GM18507 (cell line): Measurements from ENCODE around the gene BUB3.

Source experiments
- DNase-seq: peaks from one replicate; pipeline ENCODE4 v3.0.0; 2011; ENCODE audit warnings: low read depth; ENCODE audit not compliant: insufficient read length; ENCODE audit errors: extremely low spot score
- FAIRE-seq: peaks from 2 replicates; lab custom pipeline; 2011; peaks lifted over from hg19 to GRCh38; lab: Jason Lieb, UNC

Gene BUB3, protein sequence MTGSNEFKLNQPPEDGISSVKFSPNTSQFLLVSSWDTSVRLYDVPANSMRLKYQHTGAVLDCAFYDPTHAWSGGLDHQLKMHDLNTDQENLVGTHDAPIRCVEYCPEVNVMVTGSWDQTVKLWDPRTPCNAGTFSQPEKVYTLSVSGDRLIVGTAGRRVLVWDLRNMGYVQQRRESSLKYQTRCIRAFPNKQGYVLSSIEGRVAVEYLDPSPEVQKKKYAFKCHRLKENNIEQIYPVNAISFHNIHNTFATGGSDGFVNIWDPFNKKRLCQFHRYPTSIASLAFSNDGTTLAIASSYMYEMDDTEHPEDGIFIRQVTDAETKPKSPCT

DNA sequence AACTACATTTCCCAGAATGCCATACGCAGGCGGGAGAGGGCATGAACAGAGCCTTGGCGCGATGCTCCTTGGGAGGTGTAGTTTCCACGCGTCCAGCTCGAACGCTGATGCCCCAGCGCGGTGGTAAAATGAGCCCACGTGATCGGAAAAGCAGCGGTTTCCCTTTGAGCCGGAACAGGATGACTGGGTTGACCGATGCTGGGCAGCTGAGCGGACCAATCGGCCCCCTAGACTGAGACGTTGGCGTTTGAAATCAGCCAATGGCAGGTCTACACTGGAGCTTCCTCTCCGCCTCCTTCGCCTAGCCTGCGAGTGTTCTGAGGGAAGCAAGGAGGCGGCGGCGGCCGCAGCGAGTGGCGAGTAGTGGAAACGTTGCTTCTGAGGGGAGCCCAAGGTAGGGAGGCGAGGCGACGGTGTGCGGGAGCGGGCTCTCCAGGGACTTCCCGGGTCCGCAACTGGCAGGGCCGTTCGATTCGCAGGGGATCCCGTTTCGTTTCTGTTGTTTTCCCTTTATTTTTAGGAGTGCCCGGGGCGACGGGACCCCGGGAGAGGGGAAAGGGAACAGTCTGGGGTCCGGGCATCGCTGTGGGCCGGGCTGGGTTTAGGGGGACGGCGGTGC, at the start of gene BUB3:
Gene BUB3 (plus strand): TSS at position 311 of the 619 bp plus-strand sequence. CDS start 516 bp downstream, outside the sequence.
- FAIRE-seq (peak; percentile 100), DNase-seq (peak; percentile 89)

GRCh38 chr10:123109466-123109865, 44.7 kb upstream of the BUB3 start:
- no peak for DNase-seq
- no peak for FAIRE-seq

DNA sequence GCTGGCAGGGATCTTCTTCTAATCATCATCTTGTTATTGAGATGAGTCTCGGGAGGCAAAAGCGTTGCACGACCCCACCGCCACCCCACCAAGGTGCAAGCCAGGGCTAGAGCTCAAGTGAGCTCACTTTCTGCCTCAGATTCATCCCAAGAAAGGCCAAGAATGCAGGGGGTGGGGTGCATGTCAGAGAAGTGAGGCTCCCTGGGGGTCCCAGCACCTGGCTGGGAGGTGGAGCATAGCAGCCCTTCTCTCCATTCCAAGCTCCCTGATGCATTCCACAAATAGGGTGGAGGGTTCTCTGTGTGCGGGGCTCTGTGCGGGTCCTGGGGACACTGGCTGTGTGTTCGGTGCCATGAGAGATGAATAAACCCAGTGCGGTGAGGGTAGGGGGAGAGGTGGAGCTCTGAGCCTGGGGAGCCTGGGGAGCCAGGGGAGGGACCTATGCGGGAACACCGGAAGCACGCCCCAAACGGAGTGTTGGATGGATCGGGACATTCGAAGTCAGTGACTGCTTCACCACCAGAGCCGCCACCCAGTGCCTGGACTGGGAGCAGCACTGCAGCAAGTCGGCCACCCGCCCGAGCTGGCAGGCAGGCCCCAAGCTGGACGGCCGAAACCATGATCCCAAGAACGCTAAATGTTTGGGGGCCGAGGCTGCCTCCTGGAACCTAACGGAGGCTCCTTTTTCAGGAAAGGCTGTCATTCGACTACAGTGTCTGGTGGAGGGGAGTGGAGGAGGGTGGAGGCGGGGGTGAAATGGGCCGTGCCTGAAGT, 36.4 kb upstream of the BUB3 start:
- DNase-seq, result no peak
- no peak for FAIRE-seq

- FAIRE-seq (no peak), DNase-seq (no peak)
These were observed 35.1 kb upstream of the BUB3 start for GRCh38 chr10:123119081-123119480.

- FAIRE-seq (no peak), DNase-seq (no peak)
These were observed 28.0 kb upstream of the BUB3 start for GRCh38 chr10:123126246-123126645.

- no peak for FAIRE-seq
- no peak for DNase-seq
These were observed 24.5 kb upstream of the BUB3 start for GRCh38 chr10:123129618-123130271.

DNA sequence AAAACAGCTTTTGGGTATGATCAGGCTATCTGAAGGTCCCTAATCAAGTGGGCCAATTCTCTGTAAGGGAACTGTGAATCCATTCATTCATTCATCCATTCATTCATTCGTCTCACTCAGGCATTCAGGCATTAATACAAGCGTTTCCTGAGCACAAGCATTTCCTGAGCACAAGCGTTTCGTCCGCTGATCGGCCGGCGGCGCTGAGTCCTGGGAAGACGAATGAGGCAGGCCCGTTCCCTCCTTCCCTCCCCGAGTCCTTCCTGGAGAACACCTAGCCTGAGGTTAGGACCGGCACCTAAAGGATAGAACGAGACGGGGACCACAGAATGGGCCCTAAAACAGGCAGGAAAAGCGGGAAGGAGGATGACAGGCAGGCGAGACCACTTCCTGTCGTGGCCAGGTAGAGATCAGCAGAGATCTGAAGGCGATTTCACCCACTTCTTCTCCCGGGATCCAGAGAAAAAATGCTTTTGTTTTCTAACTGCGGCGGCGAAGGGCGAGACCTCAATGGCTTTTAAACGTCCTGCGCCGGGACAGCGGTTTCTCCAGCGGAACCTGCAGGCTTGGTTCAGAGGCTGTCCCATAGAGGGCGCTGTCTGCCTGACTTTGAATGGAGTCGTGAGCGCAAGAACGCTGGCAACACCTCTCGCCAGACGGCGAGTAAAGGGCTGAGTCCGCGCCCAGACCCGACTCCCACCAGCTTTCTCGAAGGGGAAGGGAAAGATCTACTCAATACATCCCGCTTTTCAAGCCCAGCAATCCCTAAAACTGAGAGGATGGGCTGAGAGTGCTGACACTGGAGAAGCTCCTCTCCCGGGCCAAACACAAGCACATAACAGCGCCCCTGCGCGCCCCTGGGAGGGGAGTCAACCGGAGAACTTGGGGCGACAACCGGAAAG, 21.4 kb upstream of the BUB3 start:
- FAIRE-seq (peak; percentile 91), DNase-seq (peak; percentile 74)

- no peak for DNase-seq
- FAIRE-seq, result no peak
These were observed 20.5 kb upstream of the BUB3 start for GRCh38 chr10:123133541-123134342.

DNA sequence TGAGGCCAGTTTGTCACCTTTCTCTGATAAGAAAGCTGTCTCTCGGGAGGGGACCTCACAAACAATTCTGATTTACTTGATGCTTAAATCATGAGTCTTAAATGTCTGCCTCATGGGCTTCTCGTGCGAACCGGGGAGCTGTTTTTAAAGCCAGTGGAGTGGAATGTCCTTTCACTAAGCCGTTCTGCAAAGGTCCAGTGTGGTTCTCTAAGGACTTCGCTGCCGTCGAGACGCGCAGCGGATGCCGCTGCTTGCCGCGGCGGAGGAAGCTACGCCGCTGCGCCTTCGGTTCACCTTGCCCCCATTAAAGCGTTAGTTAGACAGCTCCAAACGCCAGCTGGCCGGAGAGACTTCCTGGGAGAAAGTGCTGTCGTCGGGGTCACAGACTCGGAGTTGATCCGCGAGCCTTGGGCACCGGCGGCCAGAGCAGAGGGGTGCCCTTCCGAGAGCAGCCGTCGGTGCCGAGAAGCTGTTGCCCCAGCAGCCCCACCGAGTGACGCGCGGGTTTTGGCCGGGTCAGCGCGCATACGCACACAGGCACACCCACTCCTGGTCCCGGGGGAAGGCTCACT, 19.8 kb upstream of the BUB3 start:
- FAIRE-seq, result no peak
- DNase-seq, result no peak

DNA sequence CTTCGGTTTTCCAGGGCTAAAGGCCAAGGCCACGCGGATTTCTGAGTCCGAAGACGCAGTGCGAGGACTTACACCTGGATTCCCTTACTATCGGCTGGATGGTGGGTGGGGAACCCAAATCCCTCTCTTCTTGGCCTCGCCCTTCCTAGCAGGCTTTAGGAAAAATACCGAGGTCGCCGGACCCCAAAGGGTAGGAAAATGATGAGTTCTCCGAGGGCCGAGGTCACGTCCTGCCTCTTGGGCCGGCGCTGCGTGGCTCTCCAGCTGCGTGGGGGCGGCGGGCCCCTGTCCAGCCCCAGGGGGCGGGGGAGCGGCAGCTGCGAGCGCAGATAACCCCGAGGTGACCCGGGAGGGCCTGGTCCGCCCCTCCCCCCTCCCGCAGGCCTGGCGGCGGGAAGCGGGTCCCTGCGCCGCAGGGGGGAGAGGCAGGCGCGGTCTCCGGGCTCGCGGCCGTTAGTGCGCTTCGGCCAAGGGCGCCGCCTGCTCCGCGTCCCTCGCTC, 19.2 kb upstream of the BUB3 start:
- FAIRE-seq (no peak), DNase-seq (no peak)

DNA sequence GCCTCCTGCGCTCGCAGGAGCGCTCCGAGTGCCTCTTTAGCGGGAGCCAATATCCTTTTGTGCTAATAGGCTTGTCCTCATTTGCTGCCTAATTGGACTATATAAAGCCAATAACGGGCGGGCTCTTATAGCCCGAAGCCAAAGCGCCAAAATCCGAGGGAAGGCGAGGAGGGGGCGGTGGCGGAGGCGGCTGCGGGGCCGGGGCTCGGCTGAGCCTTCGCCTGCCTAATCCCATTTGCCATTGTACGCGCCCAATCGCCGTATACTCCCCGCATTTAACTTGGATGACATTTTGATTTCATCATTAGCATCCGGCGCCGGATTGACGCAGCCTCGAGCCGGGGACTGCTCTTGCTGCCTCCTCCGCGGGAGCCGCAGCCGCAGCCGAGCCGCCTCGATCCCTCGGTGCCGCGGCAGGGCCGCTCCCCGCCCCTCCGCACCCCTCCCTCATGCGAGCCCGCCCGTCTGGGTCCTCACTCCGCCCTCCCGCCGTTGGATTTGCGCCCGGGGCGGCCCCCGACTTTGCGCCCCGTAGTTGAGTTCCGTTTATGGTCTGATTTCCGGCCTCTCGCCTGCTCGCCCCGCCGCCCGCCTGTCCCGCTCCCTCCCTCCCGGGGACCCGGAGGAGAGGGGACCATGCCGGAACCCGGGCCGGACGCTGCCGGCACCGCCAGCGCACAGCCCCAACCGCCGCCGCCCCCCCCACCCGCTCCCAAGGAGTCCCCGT, 18.6 kb upstream of the BUB3 start, which contains the start of gene HMX3:
Gene HMX3 (plus strand): TSS at position 556 of the 727 bp plus-strand sequence. CDS start 81 bp downstream, at position 637.
- DNase-seq (no peak), FAIRE-seq (no peak)

DNA sequence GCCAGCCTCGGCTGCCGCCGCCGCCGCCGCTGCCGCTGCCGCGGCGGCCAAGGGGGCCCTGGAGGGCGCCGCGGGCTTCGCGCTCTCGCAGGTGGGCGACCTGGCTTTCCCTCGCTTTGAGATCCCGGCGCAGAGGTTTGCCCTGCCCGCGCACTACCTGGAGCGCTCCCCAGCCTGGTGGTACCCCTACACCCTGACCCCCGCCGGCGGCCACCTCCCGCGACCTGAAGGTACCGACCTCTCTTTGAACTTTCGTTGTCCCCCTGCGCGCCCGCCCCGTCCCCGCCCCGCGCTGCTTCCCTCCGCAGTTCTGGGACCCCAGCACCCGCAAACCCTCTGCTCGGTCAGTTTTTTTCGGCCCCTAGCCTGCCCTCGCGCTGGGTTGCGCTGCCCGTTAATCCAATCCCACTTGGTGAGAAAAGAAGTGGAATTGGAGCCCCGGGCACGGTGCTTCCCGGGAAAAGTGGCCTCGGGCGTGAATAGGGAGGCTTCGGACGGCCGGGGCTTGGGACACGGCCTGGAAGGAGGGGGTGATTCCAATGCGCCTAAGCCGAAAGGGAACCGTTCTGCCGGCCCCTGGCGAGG, 17.9 kb upstream of the BUB3 start:
- FAIRE-seq, result no peak
- DNase-seq, result no peak

DNA sequence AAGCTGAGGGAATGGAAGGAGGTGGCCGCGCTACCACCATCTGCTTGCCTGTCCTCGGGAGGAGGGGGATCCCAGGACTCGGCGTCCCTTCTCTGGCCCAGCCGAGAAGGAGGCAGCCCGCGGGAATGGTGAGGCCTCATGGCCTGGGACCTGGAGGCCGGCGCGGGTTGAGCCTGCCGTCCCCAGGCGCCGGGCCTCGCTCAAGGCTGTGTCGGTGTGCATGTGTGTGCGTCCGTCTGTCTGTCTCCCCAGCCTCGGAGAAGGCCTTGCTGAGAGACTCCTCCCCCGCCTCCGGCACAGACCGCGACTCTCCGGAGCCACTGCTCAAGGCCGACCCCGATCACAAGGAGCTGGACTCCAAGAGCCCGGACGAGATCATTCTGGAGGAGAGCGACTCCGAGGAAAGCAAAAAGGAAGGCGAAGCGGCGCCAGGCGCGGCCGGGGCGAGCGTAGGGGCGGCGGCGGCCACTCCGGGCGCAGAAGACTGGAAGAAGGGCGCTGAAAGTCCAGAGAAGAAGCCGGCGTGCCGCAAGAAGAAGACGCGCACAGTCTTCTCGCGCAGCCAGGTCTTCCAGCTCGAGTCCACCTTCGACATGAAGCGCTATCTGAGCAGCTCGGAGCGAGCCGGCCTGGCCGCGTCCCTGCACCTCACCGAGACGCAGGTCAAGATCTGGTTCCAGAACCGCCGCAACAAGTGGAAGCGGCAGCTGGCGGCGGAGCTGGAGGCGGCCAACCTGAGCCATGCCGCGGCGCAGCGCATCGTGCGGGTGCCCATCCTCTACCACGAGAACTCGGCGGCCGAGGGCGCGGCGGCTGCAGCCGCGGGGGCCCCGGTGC, 17.2 kb upstream of the BUB3 start:
- FAIRE-seq (no peak), DNase-seq (no peak)

DNA sequence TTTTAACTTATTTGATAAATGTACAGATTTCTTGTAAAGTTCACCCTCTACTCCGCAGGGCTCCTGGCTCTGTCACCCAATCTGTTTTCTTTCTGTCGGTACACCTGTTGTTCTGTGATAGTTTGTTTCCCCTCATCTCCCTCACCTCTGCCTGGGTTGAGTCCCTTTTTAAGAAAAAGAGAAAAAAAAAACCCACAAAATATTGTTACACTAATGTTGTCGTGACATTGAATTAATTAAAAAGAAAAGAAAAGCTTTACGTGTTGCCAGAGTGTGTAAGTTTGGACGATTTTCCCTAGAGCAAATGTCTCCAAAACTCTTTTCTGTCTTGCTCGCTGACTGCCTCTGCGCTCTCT, 15.1 kb upstream of the BUB3 start:
- FAIRE-seq (no peak), DNase-seq (no peak)

DNA sequence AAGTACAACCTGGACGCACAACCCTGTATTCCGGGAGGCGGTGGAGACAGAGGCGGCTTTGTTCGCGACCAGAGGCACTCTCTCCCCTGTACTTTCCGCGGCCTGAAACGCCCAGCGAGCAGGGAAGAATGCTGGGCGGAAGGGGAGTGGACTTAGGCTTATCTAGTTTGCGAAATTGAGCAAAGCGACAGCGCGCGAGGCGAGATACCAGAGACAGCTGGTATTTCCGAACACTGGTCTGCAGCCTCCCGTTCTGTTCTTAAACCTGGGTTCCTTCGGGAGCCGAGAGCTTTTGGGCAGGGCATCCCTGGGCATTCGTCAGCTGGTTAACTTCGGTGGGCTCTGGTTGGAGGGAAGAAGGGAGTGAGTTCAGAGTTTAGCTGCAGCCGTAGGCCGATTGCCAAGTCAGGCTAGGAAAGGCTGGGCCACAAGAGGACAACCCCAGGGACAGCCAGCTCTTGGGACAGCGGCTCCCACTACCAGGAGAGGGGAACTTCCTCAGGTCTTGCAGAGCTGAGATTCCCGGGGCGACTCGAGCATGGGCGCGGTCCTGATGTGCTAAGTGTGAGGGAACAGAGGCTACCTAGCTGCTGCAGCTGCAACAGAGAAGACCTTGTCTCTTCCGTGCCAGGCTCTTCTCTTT, 14.6 kb upstream of the BUB3 start:
- DNase-seq (no peak), FAIRE-seq (no peak)
